HK-2 (cell line): Measurements from ENCODE around the gene TMEM165.

ENCODE experiments used
- DNase-seq: peaks from one replicate; pipeline ENCODE4 v3.0.0-alpha.2; 2018; ENCODE audit not compliant: unreplicated experiment

TMEM165 gene

DNA sequence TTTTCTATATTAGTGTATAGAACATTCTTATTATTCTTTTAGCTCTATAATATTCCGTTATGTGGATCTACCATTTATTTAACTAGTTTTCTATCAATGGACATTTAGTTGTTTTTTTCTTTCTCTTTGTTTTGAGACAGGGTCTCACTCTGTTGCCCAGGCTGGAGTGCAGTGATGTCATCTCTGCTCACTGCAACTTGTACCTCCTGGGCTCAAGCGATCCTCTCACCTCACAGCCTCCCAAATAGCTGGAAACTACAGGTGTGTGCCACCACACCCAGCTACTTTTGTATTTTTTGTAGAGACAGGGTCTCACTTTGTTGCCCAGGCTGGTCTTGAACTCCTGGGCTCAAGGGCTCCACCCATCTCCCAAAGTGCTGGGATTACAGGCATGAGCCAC is 10.8 kb downstream of the TMEM165 start:
- DNase-seq, result no peak

DNA sequence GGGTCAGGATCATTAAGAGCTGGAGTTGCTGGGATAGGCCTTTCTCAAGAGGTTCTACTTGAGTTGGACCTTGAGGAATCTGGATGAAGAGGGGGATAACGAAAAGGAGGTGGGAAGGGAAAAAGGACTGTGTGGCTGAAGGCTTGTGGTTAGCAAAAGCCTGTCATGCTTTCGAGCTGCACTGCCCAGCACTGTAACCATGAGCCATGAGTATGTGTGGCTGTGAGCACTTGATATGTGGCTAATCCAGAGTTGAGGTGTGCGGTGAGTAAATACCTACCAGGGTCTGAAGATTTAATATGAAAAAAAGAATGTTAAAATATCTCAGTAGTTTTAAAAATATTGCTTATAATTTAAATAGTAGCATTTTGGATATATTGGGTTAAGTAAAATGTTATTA is 11.4 kb downstream of the TMEM165 start:
- no peak for DNase-seq

DNA sequence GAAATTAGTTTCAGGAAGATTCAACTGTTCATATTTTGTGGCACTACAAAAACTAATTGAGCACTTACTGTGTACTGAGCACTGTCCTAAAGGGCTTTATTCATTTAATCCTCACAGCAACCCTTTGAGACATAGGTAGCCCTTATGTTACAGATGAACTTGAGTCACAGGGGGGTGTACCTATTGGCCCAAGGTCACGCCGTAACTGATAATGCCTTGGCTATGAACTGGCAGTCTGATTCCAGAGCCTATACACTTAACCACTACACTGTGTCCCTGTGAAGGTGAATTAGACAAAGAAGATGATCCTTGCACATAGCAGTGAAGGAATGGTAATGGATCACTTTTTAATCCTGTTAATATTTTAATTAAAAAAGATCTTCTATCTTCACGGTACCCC is 12.0 kb downstream of the TMEM165 start:
- no peak for DNase-seq

DNA sequence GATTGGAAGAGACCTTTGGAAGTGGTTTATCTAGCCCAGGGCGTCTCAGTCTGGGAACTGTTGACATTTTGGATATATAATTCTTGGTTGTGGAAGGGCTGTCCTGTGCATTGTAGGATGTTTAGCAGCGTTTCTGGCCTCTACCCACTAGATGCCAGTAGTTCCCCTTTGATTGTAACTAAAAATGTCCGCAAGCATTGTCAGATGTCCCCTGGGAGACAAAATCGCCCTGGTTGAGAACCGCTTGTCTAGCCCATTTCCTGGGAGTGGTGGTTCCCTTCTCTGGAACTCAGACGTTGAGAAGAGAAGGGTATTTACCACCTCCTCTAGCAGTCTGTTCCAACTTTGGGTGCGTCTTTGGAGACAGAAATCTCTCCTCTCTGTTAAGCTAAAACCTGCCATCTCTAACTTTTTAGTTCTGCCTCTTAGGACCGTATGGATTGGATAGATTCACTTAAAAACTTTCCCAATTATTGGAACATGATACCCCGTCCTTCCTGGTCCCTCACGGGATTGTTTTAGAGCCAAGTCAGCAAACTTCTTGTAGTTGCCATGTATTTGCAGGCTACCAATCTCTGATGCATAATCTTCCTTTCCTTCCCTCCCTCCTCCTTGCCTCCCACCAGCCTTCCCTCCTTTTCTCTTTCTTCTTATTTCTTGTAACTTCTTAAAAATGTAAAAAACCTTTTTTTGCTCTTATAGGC is 13.9 kb downstream of the TMEM165 start:
- no peak for DNase-seq

DNA sequence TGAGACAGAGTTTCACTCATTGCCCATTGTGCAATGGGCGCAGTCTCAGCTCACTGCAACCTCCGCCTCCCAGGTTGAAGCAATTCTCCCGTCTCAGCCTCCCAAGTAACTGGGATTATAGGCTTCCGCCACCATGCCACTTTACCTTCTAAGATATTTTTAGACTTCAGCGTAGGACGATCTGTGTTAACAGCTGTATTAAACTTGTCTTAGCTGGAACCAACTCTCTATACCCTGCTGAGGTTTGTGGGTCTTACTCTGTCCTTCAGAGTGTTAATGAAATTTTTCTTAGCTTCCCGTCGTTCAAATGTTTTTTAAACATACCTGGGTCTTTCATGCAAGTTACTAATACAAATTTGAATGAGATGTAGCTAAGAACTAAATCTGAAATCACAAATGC is 14.7 kb downstream of the TMEM165 start:
- no peak for DNase-seq

DNA sequence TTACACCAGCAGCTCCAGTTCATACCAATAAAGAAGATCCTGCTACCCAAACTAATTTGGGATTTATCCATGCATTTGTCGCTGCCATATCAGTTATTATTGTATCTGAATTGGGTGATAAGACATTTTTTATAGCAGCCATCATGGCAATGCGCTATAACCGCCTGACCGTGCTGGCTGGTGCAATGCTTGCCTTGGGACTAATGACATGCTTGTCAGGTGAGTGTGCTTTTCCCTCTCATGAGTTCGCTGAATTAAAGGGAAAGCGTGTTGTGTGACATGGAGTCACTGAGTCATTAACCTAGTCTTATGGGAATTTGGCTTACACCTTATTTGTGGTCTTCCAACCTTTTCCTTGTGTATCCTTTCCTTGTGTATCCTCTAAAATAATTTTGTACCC is 15.9 kb downstream of the TMEM165 start:
- no peak for DNase-seq

DNA sequence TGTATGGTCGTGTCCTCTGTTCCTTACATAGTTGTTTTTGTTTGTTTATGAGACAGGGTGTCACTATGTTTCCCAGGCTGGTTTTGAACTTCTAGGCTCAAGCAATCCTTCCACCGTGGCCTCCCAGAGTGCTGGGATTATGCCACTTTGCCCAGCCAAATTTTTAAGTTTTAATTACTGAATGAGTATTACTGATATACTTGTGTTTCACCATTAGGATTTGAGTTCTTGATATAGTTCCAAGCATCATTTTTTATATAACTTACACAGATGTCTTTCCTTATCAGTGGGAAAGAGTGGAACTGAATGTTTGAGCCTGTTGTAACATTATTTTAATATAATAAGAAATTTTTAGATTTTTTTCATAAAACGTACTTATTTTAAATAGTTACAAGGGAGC is 20.4 kb downstream of the TMEM165 start:
- DNase-seq, result no peak

DNA sequence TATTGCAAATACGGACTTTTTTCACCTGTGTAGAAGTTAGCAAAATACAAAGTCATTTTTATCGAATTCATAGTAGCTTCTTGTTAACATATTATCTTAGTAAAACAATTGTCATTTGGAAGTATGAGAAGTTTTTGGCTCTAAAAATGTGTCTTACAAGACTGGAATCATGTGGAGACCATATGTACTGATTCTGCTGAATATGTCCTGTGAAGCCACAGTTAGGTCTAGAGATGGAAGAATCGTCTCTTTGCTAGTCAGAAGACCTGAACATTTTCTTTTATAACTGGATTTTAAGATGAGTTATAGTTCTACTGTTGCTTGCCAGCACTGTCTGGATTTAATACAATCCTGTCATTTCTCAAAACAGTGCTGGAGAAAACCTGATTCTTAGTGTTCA is 29.0 kb downstream of the TMEM165 start:
- DNase-seq, result no peak

DNA sequence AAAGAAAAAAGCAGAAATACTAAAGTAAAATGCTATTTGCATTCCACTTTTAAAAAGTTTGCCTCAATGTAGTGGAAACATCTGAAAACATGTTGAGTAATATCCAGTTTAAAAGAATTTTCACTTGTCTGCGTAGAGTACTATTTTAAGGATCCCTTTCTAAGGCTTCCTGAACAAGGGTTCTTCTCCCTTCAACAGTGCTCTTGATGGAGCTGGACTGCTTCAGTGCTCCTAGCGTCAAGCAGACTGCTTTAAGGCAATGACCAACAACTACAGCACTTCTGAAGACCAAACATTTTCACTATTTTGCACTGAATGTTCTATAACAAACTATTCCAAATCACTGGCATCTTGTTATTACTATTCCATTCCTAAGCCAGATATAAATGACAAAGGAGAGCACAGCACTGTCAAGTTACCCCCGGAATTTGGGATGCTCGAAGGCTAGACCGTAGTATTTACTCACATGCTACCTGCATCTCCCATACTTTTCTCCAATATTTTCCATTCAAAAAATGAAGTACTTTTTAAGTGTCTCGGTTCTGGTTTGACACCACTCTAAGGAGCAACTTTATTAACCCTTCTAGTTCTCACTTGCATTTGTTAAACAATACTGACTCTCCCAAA is 36.1 kb downstream of the TMEM165 start:
- no peak for DNase-seq

DNA sequence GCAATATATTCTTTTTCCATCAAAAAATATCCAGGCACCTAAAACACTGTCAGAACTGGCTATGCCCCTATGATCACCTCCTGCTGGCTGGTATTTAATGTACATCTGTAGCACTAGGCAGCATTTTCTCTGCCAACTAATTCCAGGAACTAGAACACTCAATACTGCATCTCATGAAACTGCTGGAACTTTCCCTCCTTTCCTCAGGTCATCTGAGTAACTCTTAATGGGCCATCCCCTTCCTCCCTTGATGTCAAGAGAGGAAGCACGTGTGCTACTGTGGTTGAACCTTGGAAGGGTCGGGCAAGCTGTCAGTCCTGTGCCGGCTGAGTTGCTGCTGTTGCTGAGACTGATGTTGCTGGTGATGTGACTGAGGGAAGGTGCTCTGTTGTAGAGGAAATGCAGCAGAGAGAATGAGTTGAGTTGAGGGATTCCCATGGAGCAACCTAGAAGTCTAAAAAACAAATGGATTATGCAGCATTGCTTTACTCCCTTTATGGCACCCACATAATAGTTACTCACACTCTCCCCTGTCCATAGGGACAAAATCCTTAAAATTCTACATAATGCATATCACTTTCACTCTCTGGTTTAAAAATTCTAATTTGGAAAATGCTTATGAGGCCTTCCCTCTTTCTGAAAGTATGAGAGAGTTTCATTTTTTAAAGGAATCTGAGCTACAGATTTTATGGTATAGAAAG is 39.5 kb downstream of the TMEM165 start:
- no peak for DNase-seq

DNA sequence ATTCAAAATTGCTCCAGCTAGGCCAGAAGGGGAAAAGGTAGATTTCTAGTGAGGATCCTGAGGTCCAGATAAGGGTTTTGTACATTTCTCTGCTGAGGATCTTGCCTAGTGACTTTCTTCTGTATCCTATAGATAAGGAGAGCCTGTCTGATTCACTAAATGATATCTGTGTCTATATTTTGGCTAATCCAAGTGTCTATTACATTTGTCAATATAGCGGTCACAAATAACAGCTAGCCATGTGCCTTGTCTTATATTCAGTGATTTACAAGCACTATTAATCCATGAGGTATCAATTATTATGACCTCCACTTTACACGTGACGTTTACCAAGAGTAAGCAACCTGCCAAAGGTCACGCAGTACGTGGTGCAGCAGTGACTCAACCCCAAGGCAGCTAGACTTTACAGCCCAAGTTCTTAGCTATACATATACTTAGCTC is 41.6 kb downstream of the TMEM165 start:
- no peak for DNase-seq

DNA sequence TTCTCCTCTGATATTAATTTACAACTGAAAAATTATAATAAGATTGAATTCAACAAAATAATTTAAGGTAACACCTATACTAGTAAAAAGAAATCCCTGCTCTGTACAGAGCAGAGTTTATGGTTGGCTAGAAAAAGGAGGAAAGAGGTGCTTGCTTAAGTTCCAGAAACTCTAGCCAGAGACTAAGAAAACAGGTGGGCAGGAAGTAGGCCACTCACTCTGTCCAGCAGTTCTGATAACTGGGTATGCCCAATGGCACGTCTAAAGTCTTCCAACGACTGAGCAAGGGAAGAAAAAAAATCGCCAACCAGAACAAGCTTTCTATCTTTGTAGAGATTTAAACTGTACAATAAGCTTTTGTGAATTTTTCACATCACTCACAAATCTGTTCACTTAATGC is 42.1 kb downstream of the TMEM165 start:
- DNase-seq, result no peak

DNA sequence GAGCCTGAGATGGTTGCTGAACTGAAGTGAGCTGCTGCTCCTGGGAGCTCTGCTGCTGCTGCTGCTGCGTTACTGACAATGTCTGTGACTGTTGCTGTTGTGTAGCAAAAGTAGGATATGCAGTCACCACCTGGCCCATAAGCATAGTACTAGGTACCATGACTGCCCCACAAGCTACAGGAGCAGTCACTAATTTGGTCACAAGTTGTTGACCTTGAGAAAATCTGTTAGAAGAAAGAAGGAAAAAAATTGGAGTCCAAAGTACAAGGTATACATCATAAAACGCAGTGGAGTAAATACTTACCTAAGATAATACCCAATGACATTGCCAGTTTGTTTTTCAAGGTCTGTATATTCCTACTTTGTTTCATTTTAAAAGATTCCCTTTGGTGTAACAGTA is 42.6 kb downstream of the TMEM165 start:
- no peak for DNase-seq

DNA sequence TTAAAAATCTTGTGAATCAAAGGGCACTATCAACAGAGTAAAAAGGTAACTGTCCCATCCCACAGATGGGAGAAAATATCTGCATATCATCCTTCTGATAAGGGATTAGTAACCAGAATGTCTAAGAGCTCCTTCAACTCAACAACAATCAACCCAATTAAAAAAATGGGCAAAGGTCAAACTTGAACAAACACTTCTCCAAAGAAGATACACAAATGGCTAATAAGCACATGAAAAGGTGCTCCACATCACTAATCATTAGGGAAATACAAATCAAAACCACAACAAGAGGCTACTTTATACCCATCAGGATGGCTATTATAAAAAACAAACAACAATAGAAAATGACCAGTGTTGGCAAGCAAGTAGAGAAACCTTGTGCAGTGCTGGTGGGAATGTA is 43.3 kb downstream of the TMEM165 start:
- no peak for DNase-seq

DNA sequence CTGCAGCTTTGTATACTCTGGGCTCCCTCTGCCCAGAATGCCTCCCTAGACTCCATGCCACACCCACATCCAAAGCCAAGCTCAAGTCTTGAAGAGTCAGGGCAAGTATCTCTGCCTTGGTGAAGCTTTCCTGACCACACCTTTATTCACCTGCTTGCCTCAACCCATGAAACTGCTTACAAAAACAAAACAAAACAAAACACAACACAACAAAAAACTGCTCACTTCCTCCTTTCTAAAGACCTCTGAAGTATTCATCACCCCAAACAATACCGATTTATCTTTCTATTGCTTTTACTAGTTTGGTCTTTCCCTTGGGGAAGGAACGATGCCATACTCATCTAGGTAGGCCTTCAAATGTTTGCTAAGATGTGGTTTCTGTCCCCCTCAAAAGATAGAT is 45.0 kb downstream of the TMEM165 start:
- no peak for DNase-seq

DNA sequence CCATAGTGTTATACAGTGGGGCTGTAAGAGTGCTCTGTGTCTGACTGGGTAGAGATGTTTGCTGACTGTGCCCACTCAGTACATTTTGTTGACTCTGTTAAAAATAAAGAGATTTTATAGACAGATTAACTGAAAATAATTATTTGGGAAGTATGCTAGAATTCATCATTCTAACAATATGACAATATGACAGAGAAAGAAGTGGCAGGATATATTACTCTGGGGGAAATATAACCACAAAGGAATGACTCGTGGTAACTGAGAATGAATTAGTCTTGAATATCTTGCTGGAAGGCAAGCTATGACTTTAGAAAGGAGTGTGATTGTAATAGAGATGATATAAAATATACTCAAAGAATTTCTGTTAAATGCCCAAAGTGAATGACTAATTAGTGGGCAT is 46.8 kb downstream of the TMEM165 start:
- no peak for DNase-seq

DNA sequence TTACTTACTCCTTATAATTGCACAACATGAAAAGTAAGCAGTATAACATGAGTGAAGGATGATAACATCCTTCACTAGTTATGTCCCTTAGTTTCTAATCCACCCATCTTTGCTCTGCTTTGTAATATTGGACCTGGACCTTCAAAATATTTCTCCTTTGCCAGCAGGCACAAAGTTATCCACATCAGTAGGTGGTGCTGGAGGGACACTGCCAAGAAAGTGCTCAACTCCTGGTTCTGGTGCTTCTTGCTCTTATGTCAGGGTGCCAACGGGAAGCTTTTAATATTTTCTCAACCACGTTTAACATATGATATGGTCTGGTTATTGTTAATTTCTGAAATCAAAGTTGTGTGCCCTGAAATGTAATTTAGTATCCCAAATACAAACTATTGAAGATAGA is 49.1 kb downstream of the TMEM165 start:
- DNase-seq, result no peak

DNA sequence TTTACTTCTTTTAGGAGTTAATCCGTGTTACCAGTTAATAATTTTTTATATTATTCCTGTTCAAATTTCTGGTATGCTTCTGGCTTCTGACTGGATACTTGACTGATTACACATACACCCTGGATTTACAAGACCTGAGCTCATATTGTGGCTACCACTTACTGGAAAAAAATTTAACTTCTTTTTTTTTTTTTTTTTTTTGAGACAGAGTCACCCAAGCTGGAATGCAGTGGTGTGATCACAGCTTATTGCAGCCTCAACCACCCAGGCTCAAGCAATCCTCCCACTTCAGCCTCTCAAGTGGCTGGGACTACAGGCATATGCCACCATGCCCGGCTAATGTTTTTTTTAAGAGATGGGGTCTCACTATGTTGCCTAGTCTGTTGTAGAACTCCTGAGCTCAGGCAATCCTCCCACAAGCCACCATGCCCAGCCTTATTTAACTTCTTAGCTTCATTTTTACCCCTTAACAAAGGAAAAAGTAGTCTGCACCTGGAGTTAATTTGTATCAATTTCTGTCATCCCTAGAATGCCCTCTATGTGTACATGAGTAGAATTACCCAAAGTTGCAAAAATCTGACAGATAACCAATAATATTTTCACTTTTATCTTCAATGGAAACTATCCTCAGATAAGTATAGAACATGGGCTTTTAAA is 50.3 kb downstream of the TMEM165 start:
- peak; percentile 64 for DNase-seq

DNA sequence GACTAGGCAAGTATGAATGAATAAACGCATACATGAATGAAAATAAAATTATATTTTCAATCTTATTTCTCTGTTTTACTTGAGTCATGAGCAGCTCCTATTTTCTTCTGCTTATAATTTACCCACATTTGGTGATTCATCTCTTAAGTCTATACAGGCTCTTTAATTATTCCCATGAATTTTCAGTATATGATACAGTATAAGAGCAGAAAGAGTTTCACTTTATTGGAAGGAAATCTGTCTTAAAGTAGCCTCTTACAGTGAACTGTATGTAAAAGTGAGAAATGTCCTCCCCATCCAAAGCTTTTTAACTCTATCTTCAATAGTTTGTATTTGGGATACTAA is 50.8 kb downstream of the TMEM165 start:
- no peak for DNase-seq

DNA sequence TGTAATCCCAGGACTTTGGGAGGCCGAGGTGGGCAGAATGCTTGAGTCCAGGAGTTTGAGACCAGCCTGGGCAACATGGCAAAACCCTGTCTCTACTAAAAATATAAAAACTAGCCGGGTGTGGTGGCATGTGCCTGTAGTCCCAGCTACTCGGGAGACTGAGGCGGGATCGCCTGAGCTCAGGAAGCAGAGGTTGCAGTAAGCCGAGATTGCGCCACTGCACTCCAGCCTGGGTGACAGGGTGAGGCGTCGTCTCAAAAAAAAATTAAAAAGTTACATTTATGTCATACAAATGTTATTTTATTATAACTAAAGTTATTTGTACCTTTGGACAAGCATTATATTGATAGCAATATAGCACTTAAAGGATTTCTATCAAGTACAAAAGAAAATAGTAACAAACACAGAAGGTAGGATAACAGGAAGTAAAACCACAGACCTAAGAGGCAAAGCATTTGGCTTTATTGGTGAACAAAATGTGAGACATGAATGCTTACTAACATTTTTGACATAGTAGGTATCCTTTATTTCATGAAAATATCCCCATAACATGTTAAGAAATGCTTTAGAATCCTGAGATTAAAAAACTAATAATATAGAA is 51.5 kb downstream of the TMEM165 start:
- DNase-seq, result no peak

DNA sequence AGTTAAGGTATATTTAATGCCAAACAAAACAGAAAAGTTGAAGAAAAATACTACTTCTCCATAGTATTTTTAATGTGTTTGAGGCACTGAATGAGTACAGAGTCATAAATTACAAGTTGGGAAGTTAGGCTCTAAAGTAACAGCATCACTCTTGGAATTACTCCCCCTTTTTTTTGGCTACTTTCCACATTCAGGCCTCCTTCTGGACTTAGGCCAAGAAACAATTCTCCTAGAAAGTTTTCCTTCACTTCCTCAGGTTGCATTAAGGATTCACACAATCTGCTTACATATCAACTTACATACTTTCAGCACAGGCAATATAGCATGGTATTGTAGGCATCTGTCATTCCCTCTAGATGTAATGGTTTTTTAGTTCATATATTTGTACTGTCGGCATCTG is 52.1 kb downstream of the TMEM165 start:
- no peak for DNase-seq

DNA sequence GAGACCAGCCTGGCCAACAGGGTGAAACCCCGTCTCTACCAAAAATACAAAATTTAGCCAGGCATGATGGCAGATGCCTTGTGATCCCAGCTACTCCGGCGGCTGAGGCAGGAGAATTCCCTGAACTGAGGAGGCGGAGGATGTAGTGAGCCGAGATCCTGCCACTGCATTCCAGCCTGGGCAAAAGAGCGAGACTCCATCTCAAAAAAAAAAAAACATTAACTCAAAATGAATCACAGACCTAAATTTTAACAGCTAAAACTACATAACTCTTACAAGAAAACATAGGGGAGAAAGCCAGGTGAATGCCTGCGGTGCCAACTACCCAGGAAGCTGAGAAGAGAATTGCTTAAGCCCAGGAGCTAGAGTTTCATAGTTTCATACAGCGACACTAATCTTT is 54.8 kb downstream of the TMEM165 start:
- no peak for DNase-seq
